ENCODE results near the gene PSMA7.

The PSMA7 gene

DNA sequence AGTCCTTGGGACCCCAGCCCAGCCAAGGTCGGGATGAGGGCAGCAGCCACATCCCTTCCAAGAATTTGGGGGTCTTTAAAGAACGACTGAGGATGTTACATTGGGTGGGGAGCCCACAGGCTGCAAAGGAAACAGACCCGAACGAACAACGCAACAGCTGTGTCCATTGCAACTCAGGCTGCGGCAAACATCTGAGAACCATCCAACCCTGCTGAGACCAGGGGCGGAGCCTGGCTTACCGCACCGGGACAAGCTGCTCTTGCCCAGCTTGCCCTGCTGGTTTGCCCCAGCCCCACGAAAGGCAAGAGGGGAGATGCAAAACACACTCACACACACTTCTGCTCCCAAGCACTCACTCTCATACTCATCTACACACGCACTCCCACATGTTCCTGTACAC lies 56.0 kb downstream of the PSMA7 start:
- no peak for DNase-seq (ENCODE audit: low spot score)

Measured in germinal center (tissue), 1 donor.